ENCODE results near the gene DCDC2B.

DNA sequence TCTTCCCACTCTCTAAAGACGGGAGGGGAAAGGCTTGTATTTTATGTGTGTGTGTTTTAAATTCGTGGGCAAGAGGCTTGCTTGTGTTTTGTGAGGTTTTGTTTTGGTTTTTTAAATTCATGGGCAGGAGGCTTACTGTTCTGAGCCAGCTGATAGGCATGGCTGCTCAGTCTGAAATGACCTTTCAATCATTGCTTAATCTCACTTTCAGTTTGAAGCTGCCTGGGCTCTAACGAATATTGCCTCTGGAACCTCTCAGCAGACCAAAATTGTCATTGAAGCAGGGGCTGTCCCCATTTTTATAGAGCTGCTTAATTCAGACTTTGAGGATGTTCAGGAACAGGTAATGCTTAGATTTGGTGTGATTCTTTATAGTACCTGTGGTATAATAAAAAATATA is 49.7 kb upstream of the DCDC2B start:
- TF ChIP-seq, protein P1, sequence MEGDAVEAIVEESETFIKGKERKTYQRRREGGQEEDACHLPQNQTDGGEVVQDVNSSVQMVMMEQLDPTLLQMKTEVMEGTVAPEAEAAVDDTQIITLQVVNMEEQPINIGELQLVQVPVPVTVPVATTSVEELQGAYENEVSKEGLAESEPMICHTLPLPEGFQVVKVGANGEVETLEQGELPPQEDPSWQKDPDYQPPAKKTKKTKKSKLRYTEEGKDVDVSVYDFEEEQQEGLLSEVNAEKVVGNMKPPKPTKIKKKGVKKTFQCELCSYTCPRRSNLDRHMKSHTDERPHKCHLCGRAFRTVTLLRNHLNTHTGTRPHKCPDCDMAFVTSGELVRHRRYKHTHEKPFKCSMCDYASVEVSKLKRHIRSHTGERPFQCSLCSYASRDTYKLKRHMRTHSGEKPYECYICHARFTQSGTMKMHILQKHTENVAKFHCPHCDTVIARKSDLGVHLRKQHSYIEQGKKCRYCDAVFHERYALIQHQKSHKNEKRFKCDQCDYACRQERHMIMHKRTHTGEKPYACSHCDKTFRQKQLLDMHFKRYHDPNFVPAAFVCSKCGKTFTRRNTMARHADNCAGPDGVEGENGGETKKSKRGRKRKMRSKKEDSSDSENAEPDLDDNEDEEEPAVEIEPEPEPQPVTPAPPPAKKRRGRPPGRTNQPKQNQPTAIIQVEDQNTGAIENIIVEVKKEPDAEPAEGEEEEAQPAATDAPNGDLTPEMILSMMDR (IDR thresholded peaks at IDR 0.05; ENCODE audit: low read depth, low read length) = no peak
- no peak for TF ChIP-seq EZH2phosphoT487 (IDR thresholded peaks at IDR 0.05; ENCODE audit: low read depth)
